Psoas muscle (tissue), 8 donors: ENCODE results near the gene THPO. TPM values are rescaled to one million over a fixed set of nuclear protein-coding genes. Genes with fewer than 3 reads are reported as not detected.

Experiments used
- ATAC-seq, 4 donors: fragments of 200-7000 bp; cut with Tn5 transposase; one replicate each; pipeline ENCODE4 v1.9.1; 2020; ENCODE audit warnings: moderate library complexity in 3 of 4, mild to moderate bottlenecking in 2 of 4
- DNase-seq, 2 donors: peaks; one replicate each; pipeline ENCODE4 v3.0.0-alpha.2; 2020
- H3K27ac ChIP-seq: fragments of 200-600 bp; one replicate; pipeline ENCODE4 v1.8.0; 2022
- H3K27me3 ChIP-seq, 3 donors: fragments of 200-600 bp in 1 of 3; one replicate each; pipeline versions ENCODE4 v1.6.1 to v1.8.0; 2013 to 2022; ENCODE audit warnings: low read length in 2 of 3, mild to moderate bottlenecking in 2 of 3, moderate library complexity in 1 of 3; ENCODE audit not compliant: insufficient read depth in 3 of 3
- H3K36me3 ChIP-seq, 2 donors: fragments of 200-600 bp in 1 of 2; one replicate each; pipeline versions ENCODE4 v1.6.1 to v1.8.0; 2013 to 2022; ENCODE audit warnings: low read depth in 1 of 2, mild to moderate bottlenecking in 1 of 2, moderate library complexity in 1 of 2; ENCODE audit not compliant: insufficient read depth in 1 of 2
- H3K4me1 ChIP-seq: fragments of 200-600 bp; one replicate; pipeline ENCODE4 v1.8.0; 2022
- H3K4me3 ChIP-seq: fragments of 200-600 bp; one replicate; pipeline ENCODE4 v1.8.0; 2022; ENCODE audit warnings: mild to moderate bottlenecking
- H3K9me3 ChIP-seq: fragments of 200-600 bp; one replicate; pipeline ENCODE4 v1.8.0; 2022
- WGBS, 3 donors: extraction: QIAGEN DNeasy Blood & Tissue Kit; methylation state at CpG; one replicate each; pipeline versions ENCODE4 v1.1.6 to v1.1.7; 2013; 5-methylcytosine and 5-hydroxymethylcytosine counted together
- intact Hi-C, 2 donors: fragments of 100-400 bp; cut with DNase I; formaldehyde crosslinking; loops; one replicate each; pipeline versions ENCODE4 v1.11.0 to v1.14.2; 2022
- polyA plus RNA-seq, 3 donors: library from polyadenylated mRNA; stranded (reverse); fragments of 200-250 nt; gene quantifications; one replicate each; pipeline ENCODE4 v1.2.3, GENCODE V29; 2013
- total RNA-seq, 4 donors: library from RNA; stranded (reverse); fragmentation: NEBNext Ultra II Directional in 2 of 4; extraction: Animal tissue kit (Norgen Biotek cat#: 25700) in 2 of 4; gene quantifications; one replicate each; pipeline versions ENCODE4 v1.2.1 to v1.2.4, GENCODE V29; 2021 to 2023
- TF ChIP-seq, protein P1 (sequence below): fragments of 200-600 bp; IDR thresholded peaks from one replicate; pipeline ENCODE4 v1.8.0; 2022; ENCODE audit warnings: antibody characterized with exemption
- donor health status: healthy with polysubstance abuse.
- donor health status: DM: no; HTN: no; CAD: no; lungs with moderate emphysema.
- donor health status: Bipolar disorder and iron deficiency.
- donor health status: healthy.
- donor health status: DM: yes; HTN: yes; CAD: no.
- donor health status: DM: no; HTN: no; CAD: no.
- donor health status: DM: no; HTN: no; CAD: no.
- donor health status: DM: yes; HTN: yes; CAD: no.

Gene THPO
- total and polyA plus RNA-seq, 7 donors, result 0.49 to 3.0 (median 0.92) TPM

DNA sequence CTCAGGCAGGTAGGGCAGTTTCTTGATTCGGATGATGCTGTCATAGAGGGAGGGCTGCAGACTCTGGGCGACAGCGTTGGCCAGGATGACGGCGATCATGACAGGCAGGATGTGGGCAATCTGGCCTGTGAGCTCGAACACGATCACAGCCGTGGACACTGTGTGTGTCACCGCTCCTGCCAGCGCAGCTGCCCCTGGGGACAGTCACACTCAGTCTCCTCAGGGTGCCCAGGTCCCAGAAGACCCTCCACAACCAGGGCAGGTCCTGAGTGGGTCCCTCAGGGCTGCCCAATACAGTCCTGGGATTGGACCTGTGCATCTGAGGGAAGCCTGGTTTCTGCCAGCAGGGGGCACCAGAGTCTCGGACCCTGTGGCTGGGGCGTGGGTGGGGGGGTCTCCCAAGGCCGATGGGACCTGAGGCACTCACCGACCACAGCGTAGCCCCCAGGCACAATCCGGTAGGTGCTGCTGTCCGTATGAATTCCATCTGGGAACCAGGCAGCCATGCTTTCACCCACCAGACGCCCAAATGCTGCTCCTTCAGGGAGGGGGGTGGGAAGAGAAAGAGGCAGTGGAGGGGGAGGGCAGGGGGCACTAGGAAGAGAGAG, 23.8 kb downstream of the THPO start:
- H3K9me3 ChIP-seq, result no peaks in the 10 kb centered on the region
- peaks cover 0 to 10% of the 10 kb centered on the region in 2 donors for H3K36me3 ChIP-seq
- H3K27ac ChIP-seq, result no peak overlapping the region
- WGBS, 3 donors, result 50 to 58% (median 57%) methylated on average over 17 to 18 of the region's 18 CpGs
- peak; percentile 43 to 71 (median 55) for ATAC-seq
- no peak overlapping the region for H3K4me3 ChIP-seq
- no peaks in the 10 kb centered on the region for H3K4me1 ChIP-seq
- peak in 1 of 2 donors; percentile 58 for DNase-seq
- H3K27me3 ChIP-seq, result no peaks in the 10 kb centered on the region
- intact Hi-C loops, result no loop called here
- TF ChIP-seq, protein P1, sequence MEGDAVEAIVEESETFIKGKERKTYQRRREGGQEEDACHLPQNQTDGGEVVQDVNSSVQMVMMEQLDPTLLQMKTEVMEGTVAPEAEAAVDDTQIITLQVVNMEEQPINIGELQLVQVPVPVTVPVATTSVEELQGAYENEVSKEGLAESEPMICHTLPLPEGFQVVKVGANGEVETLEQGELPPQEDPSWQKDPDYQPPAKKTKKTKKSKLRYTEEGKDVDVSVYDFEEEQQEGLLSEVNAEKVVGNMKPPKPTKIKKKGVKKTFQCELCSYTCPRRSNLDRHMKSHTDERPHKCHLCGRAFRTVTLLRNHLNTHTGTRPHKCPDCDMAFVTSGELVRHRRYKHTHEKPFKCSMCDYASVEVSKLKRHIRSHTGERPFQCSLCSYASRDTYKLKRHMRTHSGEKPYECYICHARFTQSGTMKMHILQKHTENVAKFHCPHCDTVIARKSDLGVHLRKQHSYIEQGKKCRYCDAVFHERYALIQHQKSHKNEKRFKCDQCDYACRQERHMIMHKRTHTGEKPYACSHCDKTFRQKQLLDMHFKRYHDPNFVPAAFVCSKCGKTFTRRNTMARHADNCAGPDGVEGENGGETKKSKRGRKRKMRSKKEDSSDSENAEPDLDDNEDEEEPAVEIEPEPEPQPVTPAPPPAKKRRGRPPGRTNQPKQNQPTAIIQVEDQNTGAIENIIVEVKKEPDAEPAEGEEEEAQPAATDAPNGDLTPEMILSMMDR, result peak; percentile 56

DNA sequence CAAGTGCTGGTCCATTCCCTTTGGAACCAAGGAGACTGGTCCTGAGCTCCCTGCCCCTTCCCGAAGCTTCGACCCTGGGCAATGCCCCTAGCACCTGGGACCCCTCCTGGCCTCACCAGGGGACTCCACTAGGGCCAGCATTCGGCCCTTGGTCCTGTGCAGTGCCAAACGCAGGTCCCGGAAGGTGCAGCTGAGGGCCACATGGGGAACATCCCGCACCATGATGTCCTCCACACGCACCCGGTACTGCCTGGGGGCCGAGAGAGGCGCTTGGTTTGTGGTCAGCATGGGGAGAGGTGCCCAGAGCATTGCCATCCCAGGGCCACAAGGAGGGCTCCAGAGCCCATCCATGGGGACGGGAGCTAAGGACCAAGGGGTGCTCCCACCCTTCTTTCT, 24.5 kb downstream of the THPO start:
- DNase-seq (no peak), ATAC-seq (no peak)
- Histone ChIP-seq H3K36me3 (peaks cover 0 to 10% of the 10 kb centered on the region in 2 donors), H3K9me3 (no peaks in the 10 kb centered on the region), H3K4me1 (no peaks in the 10 kb centered on the region), H3K27ac (no peak overlapping the region), H3K27me3 (no peaks in the 10 kb centered on the region), H3K4me3 (no peak overlapping the region)
- intact Hi-C loops, result no loop called here
- WGBS, 3 donors, result 88 to 96% (median 93%) methylated on average over 11 of the region's 11 CpGs
- TF ChIP-seq, protein P1, result no peak

DNA sequence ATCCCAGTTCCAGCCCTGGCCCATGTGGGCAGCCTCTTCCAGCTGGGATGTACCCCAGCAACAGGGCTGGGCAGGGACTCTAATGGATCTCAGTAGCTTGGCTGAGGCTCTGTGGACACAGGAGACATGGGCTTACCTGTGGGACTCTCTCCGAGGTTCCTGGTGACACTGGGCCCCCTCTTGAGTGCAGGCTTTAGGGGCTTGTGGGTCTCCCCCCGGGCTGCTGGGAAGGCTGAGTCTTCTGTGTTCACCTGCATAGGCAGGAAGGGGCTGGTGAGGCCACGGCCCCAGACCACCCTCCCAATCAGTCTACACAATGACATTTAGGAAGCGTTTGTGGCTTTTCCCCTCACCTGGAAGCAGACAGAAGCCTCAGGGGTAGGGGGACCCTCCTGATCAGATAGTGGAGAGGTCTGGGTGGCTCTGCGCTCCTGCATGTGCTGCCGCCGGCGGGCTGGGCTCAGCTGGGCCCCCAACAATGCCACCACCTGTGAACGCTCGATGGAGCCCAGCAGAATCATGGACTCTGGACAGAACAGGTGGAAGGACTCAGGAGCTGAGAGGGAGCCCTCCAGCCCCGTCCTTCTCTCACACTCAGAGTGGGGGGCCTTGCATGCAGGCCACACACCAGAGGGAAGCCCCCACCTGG, 25.0 kb downstream of the THPO start:
- no peak overlapping the region for H3K27ac ChIP-seq
- H3K4me3 ChIP-seq, result no peak overlapping the region
- intact Hi-C loops, result no loop called here
- WGBS, 3 donors, result 81 to 90% (median 86%) methylated on average over 9 to 11 of the region's 11 CpGs
- peaks cover 0 to 10% of the 10 kb centered on the region in 2 donors for H3K36me3 ChIP-seq
- ATAC-seq (no peak), DNase-seq (peak in 1 of 2 donors; percentile 23)
- no peaks in the 10 kb centered on the region for H3K27me3 ChIP-seq
- TF ChIP-seq, protein P1, result no peak
- H3K9me3 ChIP-seq, result no peaks in the 10 kb centered on the region
- no peaks in the 10 kb centered on the region for H3K4me1 ChIP-seq

DNA sequence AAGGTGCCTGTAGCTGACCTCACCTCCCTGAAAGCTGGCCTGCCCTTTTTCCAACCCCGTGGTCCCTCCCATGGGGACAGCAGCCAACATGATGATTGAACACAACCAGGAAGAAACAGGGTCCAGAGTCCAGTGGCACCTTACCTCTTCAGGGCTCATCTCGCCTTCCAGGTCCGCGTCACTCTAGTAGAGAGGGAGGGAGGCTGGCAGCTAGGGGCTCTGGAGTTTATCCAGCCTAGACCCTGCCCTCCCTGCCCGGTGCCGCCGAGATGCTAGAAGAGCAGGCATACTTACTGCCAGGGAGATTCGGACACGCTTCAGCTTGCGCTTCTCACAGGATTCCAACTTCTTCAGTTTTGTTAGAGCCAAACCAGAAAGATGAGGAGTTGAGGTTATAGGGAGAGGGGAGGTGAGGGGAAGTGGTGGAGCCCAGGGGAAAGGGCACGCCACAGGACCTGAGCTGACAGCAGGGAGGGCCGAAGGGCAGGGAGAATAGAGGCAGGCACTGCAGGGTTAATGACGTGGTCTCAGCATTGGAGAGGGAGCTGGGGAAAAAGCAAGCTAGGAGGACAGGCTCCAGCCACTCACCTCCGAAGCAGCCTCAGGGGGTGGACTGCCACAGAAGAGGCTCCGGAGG, 25.7 kb downstream of the THPO start:
- Histone ChIP-seq H3K36me3 (peaks cover 0 to 10% of the 10 kb centered on the region in 2 donors), H3K4me3 (no peak overlapping the region), H3K9me3 (no peaks in the 10 kb centered on the region), H3K27me3 (no peaks in the 10 kb centered on the region), H3K4me1 (no peaks in the 10 kb centered on the region), H3K27ac (no peak overlapping the region)
- intact Hi-C loops, result no loop called here
- peak in 1 of 2 donors; percentile 44 for DNase-seq
- TF ChIP-seq, protein P1, result no peak
- no peak for ATAC-seq
- WGBS, 3 donors, result 81 to 87% (median 81%) methylated on average over 15 of the region's 15 CpGs
